Peyer's patch (tissue), 4 donors: Measurements from ENCODE around the gene NET1. TPM values are rescaled to one million over a fixed set of nuclear protein-coding genes. Genes with fewer than 3 reads are reported as not detected.
A peak's percentile ranks its signal among the peaks of the same experiment; 100 is the strongest.

Source experiments
- DNase-seq, 3 donors: peaks; one replicate each; pipeline ENCODE4 v3.0.0-alpha.2; 2017 to 2019
- H3K27ac ChIP-seq, 4 donors: fragments of 200-600 bp; sonication (generic); one replicate each; pipeline ENCODE4 v1.5.1; 2016 to 2019
- H3K27me3 ChIP-seq, 2 donors: fragments of 200-600 bp; sonication (generic); one replicate each; pipeline ENCODE4 v1.5.1; 2019
- H3K36me3 ChIP-seq, 3 donors: fragments of 200-600 bp; sonication (generic); one replicate each; pipeline ENCODE4 v1.5.1; 2016 to 2019
- H3K4me1 ChIP-seq, 4 donors: fragments of 200-600 bp; sonication (generic); one replicate each; pipeline ENCODE4 v1.5.1; 2016 to 2019
- H3K4me3 ChIP-seq, 4 donors: fragments of 200-600 bp; sonication (generic); 1 replicate in 3 of 4; 2 replicates in 1 of 4; pipeline ENCODE4 v1.5.1; 2016 to 2019; ENCODE audit warnings: mild to moderate bottlenecking in 1 of 4
- H3K9me3 ChIP-seq, 4 donors: fragments of 200-600 bp; sonication (generic); one replicate each; pipeline ENCODE4 v1.5.1; 2016 to 2019; ENCODE audit warnings: mild to moderate bottlenecking in 1 of 4
- POLR2A ChIP-seq, 2 donors: fragments of 450-650 bp; IDR thresholded peaks; one replicate each; pipeline ENCODE4 v1.5.1; 2017; ENCODE audit warnings: antibody characterized with exemption in 2 of 2, mild to moderate bottlenecking in 2 of 2, moderate library complexity in 2 of 2
- total RNA-seq, 4 donors: library from RNA; depleted of rRNA; stranded (reverse); fragments of >200 nt; gene quantifications; one replicate each; pipeline ENCODE4 v1.1.0, GENCODE V29; 2016
- TF ChIP-seq, protein P1 (sequence below), 6 experiments: fragments of 450-650 bp in 4 of 6; fragments of 200-600 bp in 2 of 6; sonication (generic) in 1 of 6; IDR thresholded peaks; one replicate each; pipeline ENCODE4 v1.5.1; 2017 to 2019; ENCODE audit warnings: antibody characterized with exemption in 6 of 6, mild to moderate bottlenecking in 3 of 6, moderate library complexity in 1 of 6

Gene NET1
- total RNA-seq, 4 donors from 2014 or later = 85.0 to 155 (median 122) TPM

- DNase-seq = peak in 1 of 3 donors; percentile 56
- no peaks in the 10 kb centered on the region for H3K36me3 ChIP-seq
- TF ChIP-seq POLR2A (IDR thresholded peaks at IDR 0.05) = no peak
- TF ChIP-seq, protein P1, sequence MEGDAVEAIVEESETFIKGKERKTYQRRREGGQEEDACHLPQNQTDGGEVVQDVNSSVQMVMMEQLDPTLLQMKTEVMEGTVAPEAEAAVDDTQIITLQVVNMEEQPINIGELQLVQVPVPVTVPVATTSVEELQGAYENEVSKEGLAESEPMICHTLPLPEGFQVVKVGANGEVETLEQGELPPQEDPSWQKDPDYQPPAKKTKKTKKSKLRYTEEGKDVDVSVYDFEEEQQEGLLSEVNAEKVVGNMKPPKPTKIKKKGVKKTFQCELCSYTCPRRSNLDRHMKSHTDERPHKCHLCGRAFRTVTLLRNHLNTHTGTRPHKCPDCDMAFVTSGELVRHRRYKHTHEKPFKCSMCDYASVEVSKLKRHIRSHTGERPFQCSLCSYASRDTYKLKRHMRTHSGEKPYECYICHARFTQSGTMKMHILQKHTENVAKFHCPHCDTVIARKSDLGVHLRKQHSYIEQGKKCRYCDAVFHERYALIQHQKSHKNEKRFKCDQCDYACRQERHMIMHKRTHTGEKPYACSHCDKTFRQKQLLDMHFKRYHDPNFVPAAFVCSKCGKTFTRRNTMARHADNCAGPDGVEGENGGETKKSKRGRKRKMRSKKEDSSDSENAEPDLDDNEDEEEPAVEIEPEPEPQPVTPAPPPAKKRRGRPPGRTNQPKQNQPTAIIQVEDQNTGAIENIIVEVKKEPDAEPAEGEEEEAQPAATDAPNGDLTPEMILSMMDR (IDR thresholded peaks at IDR 0.05) = no peak
- no peaks in the 10 kb centered on the region for H3K27me3 ChIP-seq
- peaks cover 0 to 19% (median 0%) of the 10 kb centered on the region in 4 donors for H3K4me1 ChIP-seq
- no peak overlapping the region for H3K4me3 ChIP-seq
- peak overlapping the region in 1 of 4 donors; percentile 66 for H3K27ac ChIP-seq
- no peaks in the 10 kb centered on the region for H3K9me3 ChIP-seq
Measured at GRCh38 chr10:5504146-5505072, 92.1 kb downstream of the NET1 start.

- no peak overlapping the region for H3K27ac ChIP-seq
Measured at GRCh38 chr10:5506246-5506645, 93.9 kb downstream of the NET1 start.

DNA sequence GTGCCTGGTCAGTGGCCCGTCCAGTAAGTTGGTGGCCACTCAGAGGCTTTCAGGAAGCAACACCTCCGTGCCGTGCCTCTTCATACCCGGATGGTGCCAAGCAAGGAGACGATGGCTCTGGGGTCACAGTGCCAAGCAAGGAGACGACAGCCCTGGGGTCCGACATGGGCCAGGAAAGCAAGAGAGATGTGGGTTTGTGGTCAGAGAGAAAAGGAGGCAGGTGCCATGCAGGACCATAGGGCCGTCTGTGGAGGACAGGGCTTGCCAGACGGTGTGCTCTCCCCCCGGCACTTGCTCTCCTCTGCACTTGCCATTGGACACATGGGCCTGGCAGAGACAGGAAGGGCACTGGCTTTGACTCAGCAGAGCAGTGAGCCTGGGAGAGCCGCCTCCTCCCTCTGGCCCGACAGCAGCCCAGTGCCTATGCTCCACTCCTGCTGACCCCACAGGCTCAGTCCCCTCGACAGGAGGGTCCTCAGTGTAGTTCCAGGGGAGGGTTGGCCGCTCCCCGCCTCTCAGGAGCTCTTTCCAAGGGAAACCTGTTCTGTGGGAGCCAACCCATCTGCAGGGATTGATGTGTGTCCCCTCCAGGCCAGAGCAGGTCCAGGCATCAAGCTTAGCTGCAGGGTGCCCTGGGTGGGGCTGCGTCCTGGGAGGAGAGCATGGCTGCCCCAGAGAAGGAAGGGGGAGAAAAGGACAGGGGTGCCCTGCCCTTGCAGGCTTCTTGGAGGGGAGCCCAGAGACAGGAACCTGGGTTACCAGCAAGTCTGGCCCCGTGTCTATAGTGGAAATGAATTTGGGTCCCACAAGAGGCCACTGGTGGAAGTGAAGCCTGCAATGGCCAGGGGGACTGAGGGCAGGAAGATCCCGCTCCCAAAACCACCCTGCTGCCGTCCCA is 94.6 kb downstream of the NET1 start:
- Histone ChIP-seq H3K4me1 (peaks cover 0 to 19% (median 0%) of the 10 kb centered on the region in 4 donors), H3K9me3 (no peaks in the 10 kb centered on the region), H3K4me3 (no peak overlapping the region), H3K36me3 (no peaks in the 10 kb centered on the region), H3K27ac (no peak overlapping the region), H3K27me3 (no peaks in the 10 kb centered on the region)
- TF ChIP-seq, protein P1 (IDR thresholded peaks at IDR 0.05) = no peak
- TF ChIP-seq POLR2A (IDR thresholded peaks at IDR 0.05) = no peak
- peak in 1 of 3 donors; percentile 46 for DNase-seq

More at GRCh38 chr10:5506246-5506645, 93.9 kb downstream of the NET1 start:
- DNase-seq = peak in 1 of 3 donors; percentile 20
- no peaks in the 10 kb centered on the region for H3K27me3 ChIP-seq
- H3K4me3 ChIP-seq = no peak overlapping the region
- peaks cover 0 to 19% (median 0%) of the 10 kb centered on the region in 4 donors for H3K4me1 ChIP-seq
- no peaks in the 10 kb centered on the region for H3K9me3 ChIP-seq
- TF ChIP-seq POLR2A (IDR thresholded peaks at IDR 0.05) = no peak
- TF ChIP-seq, protein P1 (IDR thresholded peaks at IDR 0.05) = no peak
- H3K36me3 ChIP-seq = no peaks in the 10 kb centered on the region

- H3K27ac ChIP-seq = no peak overlapping the region
- peak in 1 of 3 donors; percentile 35 for DNase-seq
- H3K36me3 ChIP-seq = no peaks in the 10 kb centered on the region
- no peaks in the 10 kb centered on the region for H3K9me3 ChIP-seq
- no peak overlapping the region for H3K4me3 ChIP-seq
- no peaks in the 10 kb centered on the region for H3K27me3 ChIP-seq
- H3K4me1 ChIP-seq = peaks cover 0 to 19% (median 0%) of the 10 kb centered on the region in 4 donors
- TF ChIP-seq POLR2A (IDR thresholded peaks at IDR 0.05) = no peak
- TF ChIP-seq, protein P1 (IDR thresholded peaks at IDR 0.05) = no peak
Measured at GRCh38 chr10:5507649-5508131, 95.3 kb downstream of the NET1 start.

DNA sequence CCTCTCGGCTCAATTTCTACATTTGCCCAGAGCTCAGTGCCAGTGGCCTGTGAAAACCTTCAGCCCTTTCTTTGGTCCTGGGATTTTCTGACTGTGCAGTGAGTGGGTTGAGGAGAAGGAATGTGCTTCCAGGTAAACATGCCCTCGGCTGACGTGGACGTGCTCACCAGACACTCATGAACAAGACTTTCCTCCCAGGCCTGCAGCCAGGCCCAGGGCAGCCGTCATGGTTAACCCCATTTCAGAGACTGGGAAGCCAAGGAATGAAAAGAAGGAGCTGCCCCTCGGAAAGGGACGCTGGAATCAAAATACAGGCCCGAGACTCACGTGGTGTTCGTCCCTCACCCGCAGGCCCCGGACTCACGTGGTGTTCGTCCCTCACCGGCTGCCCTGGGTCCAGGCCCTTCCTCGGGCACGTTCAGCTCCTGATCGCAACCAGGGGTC is 95.8 kb downstream of the NET1 start:
- peaks cover 0 to 14% (median 0%) of the 10 kb centered on the region in 4 donors for H3K4me1 ChIP-seq
- H3K4me3 ChIP-seq = no peak overlapping the region
- TF ChIP-seq POLR2A (IDR thresholded peaks at IDR 0.05) = no peak
- TF ChIP-seq, protein P1 (IDR thresholded peaks at IDR 0.05) = no peak
- no peaks in the 10 kb centered on the region for H3K9me3 ChIP-seq
- no peaks in the 10 kb centered on the region for H3K27me3 ChIP-seq
- H3K27ac ChIP-seq = no peak overlapping the region
- no peaks in the 10 kb centered on the region for H3K36me3 ChIP-seq
- peak in 1 of 3 donors; percentile 34 for DNase-seq
